Activated naive CD4-positive, alpha-beta T cell treated with anti-CD3 and anti-CD28 coated beads, Interleukin-2, amount 50 U/mL, for 72 hours (primary cell): Measurements from ENCODE around the gene ACO2. TPM values are rescaled to one million over a fixed set of nuclear protein-coding genes. Genes with fewer than 3 reads are reported as not detected.
"Not testable (repeated sequence)": the region's sequence is repeated elsewhere in the genome, so short reads cannot be mapped to it uniquely, and the experiment has no call there.

Source experiments
- ATAC-seq, 2 donors: fragments of 150-1000 bp; cut with Tn5 transposase; 2 replicates each; pipeline ENCODE4 v1.10.0; 2021; ENCODE audit warnings: mild to moderate bottlenecking in 2 of 2, moderate library complexity in 2 of 2
- DNase-seq, 2 donors: peaks; one replicate each; pipeline ENCODE4 v3.0.0; 2021 to 2022; ENCODE audit warnings: low spot score in 2 of 2
- H3K27ac Mint-ChIP-seq, 2 donors: one replicate each; pipeline ENCODE4 v1.8.0; 2022; ENCODE audit warnings: mild to moderate bottlenecking in 2 of 2, mixed read lengths in 2 of 2
- H3K36me3 Mint-ChIP-seq, 2 donors: one replicate each; pipeline ENCODE4 v1.8.0; 2022; ENCODE audit warnings: mixed read lengths in 2 of 2
- H3K9me3 Mint-ChIP-seq, 2 donors: one replicate each; pipeline ENCODE4 v1.8.0; 2022; ENCODE audit warnings: mixed read lengths in 2 of 2
- total RNA-seq, 2 donors: library from RNA; stranded (reverse); gene quantifications; one replicate each; pipeline ENCODE4 v1.2.3, GENCODE V29; 2022

Gene ACO2
- total RNA-seq, 2 donors from 2014 or later = 100.0 to 112 TPM

- Mint-ChIP-seq H3K27ac (peak overlapping the region; percentile 96 to 99), H3K36me3 (peaks cover 17 to 21% of the 10 kb centered on the region in 2 donors), H3K9me3 (no peaks in the 10 kb centered on the region)
- DNase-seq (peak in 1 of 2 donors; percentile 33), ATAC-seq (no peak)
These were observed 23.5 kb upstream of the ACO2 start for GRCh38 chr22:41445129-41446056.

GRCh38 chr22:41446057-41446501 lies 22.8 kb upstream of the ACO2 start:
- no peak for DNase-seq
- ATAC-seq = no peak
- H3K9me3 Mint-ChIP-seq = no peaks in the 10 kb centered on the region
- H3K27ac Mint-ChIP-seq = peak overlapping the region; percentile 96 to 99
- H3K36me3 Mint-ChIP-seq = peaks cover 17 to 21% of the 10 kb centered on the region in 2 donors

- Mint-ChIP-seq H3K36me3 (peaks cover 17 to 21% of the 10 kb centered on the region in 2 donors), H3K27ac (peak within 1 kb of the TSS; percentile 96 to 99), H3K9me3 (no peaks in the 10 kb centered on the region)
- DNase-seq (peak; percentile 96 to 97), ATAC-seq (peak; percentile 65 to 69)
These were observed 22.1 kb upstream of the ACO2 start, which contains the start of gene TOB2 for GRCh38 chr22:41446639-41447434. Gene TOB2, minus strand, starts transcription at chr22:41446801. Its CDS starts 9,456 bp downstream, at chr22:41437345.

GRCh38 chr22:41447435-41448188 lies 21.3 kb upstream of the ACO2 start:
- DNase-seq (peak; percentile 71), ATAC-seq (peak; percentile 15 to 18)
- Mint-ChIP-seq H3K36me3 (peaks cover 17 to 21% of the 10 kb centered on the region in 2 donors), H3K9me3 (no peaks in the 10 kb centered on the region), H3K27ac (peak overlapping the region; percentile 96)

- DNase-seq = peak; percentile 86
- H3K36me3 Mint-ChIP-seq = peaks cover 17 to 21% of the 10 kb centered on the region in 2 donors
- peak; percentile 66 to 75 for ATAC-seq
- no peaks in the 10 kb centered on the region for H3K9me3 Mint-ChIP-seq
- H3K27ac Mint-ChIP-seq = peak overlapping the region; percentile 96
These were observed 20.6 kb upstream of the ACO2 start for GRCh38 chr22:41448189-41448808.

- no peak for DNase-seq
- no peaks in the 10 kb centered on the region for H3K9me3 Mint-ChIP-seq
- H3K27ac Mint-ChIP-seq = peak overlapping the region in 1 of 2 donors; percentile 73
- no peak for ATAC-seq
- no peaks in the 10 kb centered on the region for H3K36me3 Mint-ChIP-seq
These were observed 10.7 kb upstream of the ACO2 start for GRCh38 chr22:41458161-41458728.

GRCh38 chr22:41459431-41459830 lies 9.5 kb upstream of the ACO2 start:
- DNase-seq = no peak
- Mint-ChIP-seq H3K36me3 (peaks cover 0 to 4% of the 10 kb centered on the region in 2 donors), H3K27ac (no peak overlapping the region), H3K9me3 (no peaks in the 10 kb centered on the region)
- no peak for ATAC-seq

- ATAC-seq, H3K27ac Mint-ChIP-seq: not testable (repeated sequence)
- H3K36me3 Mint-ChIP-seq = peaks cover 6 to 11% of the 10 kb centered on the region in 2 donors
These were observed 8.8 kb upstream of the ACO2 start for GRCh38 chr22:41460071-41460470.

GRCh38 chr22:41461901-41462300 lies 7.0 kb upstream of the ACO2 start:
- H3K27ac Mint-ChIP-seq = no peak overlapping the region
- no peaks in the 10 kb centered on the region for H3K9me3 Mint-ChIP-seq
- ATAC-seq = no peak
- DNase-seq = no peak
- H3K36me3 Mint-ChIP-seq = peaks cover 7 to 14% of the 10 kb centered on the region in 2 donors

More at GRCh38 chr22:41460071-41460470, 8.8 kb upstream of the ACO2 start:
- H3K9me3 Mint-ChIP-seq, DNase-seq: not testable (repeated sequence)

- DNase-seq (no peak), ATAC-seq (peak in 1 of 2 donors; percentile 1)
- H3K9me3 Mint-ChIP-seq = no peaks in the 10 kb centered on the region
- H3K27ac Mint-ChIP-seq = peak overlapping the region; percentile 94 to 99
- H3K36me3 Mint-ChIP-seq = peaks cover 23 to 32% of the 10 kb centered on the region in 2 donors
These were observed 418 bp downstream of the ACO2 start for GRCh38 chr22:41469218-41469851.

GRCh38 chr22:41470886-41471285 lies 2.0 kb downstream of the ACO2 start:
- peak overlapping the region; percentile 70 to 78 for H3K27ac Mint-ChIP-seq
- no peak for DNase-seq
- H3K9me3 Mint-ChIP-seq = no peaks in the 10 kb centered on the region
- ATAC-seq = no peak
- H3K36me3 Mint-ChIP-seq = peaks cover 17 to 22% of the 10 kb centered on the region in 2 donors

- peaks cover 17 to 22% of the 10 kb centered on the region in 2 donors for H3K36me3 Mint-ChIP-seq
- no peaks in the 10 kb centered on the region for H3K9me3 Mint-ChIP-seq
- DNase-seq (no peak), ATAC-seq (no peak)
- H3K27ac Mint-ChIP-seq = no peak overlapping the region
These were observed 2.7 kb downstream of the ACO2 start for GRCh38 chr22:41471568-41471967.

- ATAC-seq (no peak), DNase-seq (no peak)
- Mint-ChIP-seq H3K36me3 (peaks cover 0 to 5% of the 10 kb centered on the region in 2 donors), H3K27ac (no peak overlapping the region), H3K9me3 (no peaks in the 10 kb centered on the region)
These were observed 6.0 kb downstream of the ACO2 start for GRCh38 chr22:41474872-41475451.

- no peak for ATAC-seq
- no peak overlapping the region for H3K27ac Mint-ChIP-seq
- DNase-seq = no peak
- no peaks in the 10 kb centered on the region for H3K9me3 Mint-ChIP-seq
- no peaks in the 10 kb centered on the region for H3K36me3 Mint-ChIP-seq
These were observed 9.6 kb downstream of the ACO2 start for GRCh38 chr22:41478473-41478872.
